GM12892 (cell line): Measurements from ENCODE around the gene ALOX5.

Source experiments
- POLR2A ChIP-seq: IDR thresholded peaks from 2 replicates; pipeline ENCODE4 v1.6.1; 2011; ENCODE audit warnings: low read depth, low read length, control low read depth
- POLR2AphosphoS5 ChIP-seq: IDR thresholded peaks from 2 replicates; pipeline ENCODE4 v1.6.1; 2011; ENCODE audit warnings: low read depth, low read length, control low read depth

DNA sequence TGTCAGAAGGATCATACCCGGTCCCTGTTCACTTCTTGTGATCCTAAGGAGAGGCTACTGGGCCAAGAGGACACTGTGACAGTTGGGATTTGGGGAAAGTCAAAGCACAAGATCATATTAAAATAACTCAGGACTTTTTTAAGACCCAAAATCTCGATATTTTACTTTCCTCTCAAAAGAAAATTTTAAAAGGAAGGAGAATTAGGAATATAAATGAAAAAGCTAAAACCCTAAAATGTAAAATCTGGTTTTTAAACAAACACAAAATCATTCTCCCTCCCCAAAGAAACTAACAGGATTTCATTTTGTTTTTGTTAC lies 36.4 kb downstream of the ALOX5 start:
- TF ChIP-seq POLR2A, result no peak
- TF ChIP-seq POLR2AphosphoS5, result no peak
